ENCODE data around the gene TRUB1.

TRUB1 gene

GRCh38 chr10:114990586-114990985, 52.6 kb downstream of the TRUB1 start:
- no peak overlapping the region for H3K4me3 ChIP-seq (replicated peaks; ENCODE audit: low read depth, low read length)
- TF ChIP-seq, protein P1, sequence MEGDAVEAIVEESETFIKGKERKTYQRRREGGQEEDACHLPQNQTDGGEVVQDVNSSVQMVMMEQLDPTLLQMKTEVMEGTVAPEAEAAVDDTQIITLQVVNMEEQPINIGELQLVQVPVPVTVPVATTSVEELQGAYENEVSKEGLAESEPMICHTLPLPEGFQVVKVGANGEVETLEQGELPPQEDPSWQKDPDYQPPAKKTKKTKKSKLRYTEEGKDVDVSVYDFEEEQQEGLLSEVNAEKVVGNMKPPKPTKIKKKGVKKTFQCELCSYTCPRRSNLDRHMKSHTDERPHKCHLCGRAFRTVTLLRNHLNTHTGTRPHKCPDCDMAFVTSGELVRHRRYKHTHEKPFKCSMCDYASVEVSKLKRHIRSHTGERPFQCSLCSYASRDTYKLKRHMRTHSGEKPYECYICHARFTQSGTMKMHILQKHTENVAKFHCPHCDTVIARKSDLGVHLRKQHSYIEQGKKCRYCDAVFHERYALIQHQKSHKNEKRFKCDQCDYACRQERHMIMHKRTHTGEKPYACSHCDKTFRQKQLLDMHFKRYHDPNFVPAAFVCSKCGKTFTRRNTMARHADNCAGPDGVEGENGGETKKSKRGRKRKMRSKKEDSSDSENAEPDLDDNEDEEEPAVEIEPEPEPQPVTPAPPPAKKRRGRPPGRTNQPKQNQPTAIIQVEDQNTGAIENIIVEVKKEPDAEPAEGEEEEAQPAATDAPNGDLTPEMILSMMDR (IDR thresholded peaks at IDR 0.05; ENCODE audit: low read length, missing control alignments), result no peak
- DNase-seq (ENCODE audit: low read depth), result no peak

DNA sequence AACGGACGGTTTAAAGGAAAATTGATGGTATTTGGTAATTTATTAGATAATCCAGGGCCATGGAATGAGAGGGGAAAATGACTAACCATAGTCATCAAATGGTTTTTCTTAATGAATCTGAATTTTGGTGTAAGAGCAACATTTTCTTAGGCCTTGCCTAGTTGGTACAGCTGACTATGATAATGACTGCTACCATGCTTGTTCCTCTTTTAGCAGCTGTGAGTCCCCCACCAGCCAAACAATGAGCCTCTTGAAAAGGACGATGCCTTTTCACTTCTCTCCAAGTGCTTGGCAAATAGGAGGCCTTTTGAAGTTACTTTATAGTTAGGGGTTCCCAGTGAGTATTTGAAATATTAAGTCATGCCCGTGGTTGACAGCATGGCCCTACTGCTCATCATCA, 53.0 kb downstream of the TRUB1 start:
- no peak for DNase-seq (ENCODE audit: low read depth)
- TF ChIP-seq, protein P1 (IDR thresholded peaks at IDR 0.05; ENCODE audit: low read length, missing control alignments), result no peak

GRCh38 chr10:114992189-114992775, 54.3 kb downstream of the TRUB1 start:
- no peak for DNase-seq (ENCODE audit: low read depth)
- H3K4me3 ChIP-seq (replicated peaks; ENCODE audit: low read depth, low read length), result no peak overlapping the region
- TF ChIP-seq, protein P1 (IDR thresholded peaks at IDR 0.05; ENCODE audit: low read length, missing control alignments), result no peak

More for the DNA sequence above, 53.0 kb downstream of the TRUB1 start:
- no peak overlapping the region for H3K4me3 ChIP-seq (replicated peaks; ENCODE audit: low read depth, low read length)

- no peak overlapping the region for H3K4me3 ChIP-seq (replicated peaks; ENCODE audit: low read depth, low read length)
- no peak for DNase-seq (ENCODE audit: low read depth)
- TF ChIP-seq, protein P1 (IDR thresholded peaks at IDR 0.05; ENCODE audit: low read length, missing control alignments), result no peak
Measured at GRCh38 chr10:114995468-114996247, 57.7 kb downstream of the TRUB1 start.

DNA sequence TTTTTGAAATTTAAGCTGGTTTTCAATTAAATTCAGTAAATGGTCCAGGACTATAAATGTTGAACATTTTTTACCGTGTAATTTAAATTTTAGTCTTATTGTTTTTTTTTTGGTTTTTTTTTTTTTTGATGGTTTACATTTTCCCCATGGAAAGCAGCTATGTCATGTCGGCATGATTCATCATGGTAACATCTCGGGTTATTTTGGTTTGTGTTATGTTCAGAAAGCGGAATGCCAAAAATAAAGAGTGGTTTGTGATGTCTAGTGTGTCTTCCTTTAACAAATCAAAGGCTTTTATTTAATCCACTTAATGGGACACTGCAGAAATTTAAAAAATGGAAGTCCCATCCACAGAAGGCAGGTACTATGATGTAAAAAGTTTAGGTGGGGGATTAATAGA, 58.5 kb downstream of the TRUB1 start:
- TF ChIP-seq, protein P1 (IDR thresholded peaks at IDR 0.05; ENCODE audit: low read length, missing control alignments), result no peak
- no peak for DNase-seq (ENCODE audit: low read depth)
- no peak overlapping the region for H3K4me3 ChIP-seq (replicated peaks; ENCODE audit: low read depth, low read length)

GRCh38 chr10:114998993-114999392, 61.0 kb downstream of the TRUB1 start:
- TF ChIP-seq, protein P1 (IDR thresholded peaks at IDR 0.05; ENCODE audit: low read length, missing control alignments), result no peak
- no peak overlapping the region for H3K4me3 ChIP-seq (replicated peaks; ENCODE audit: low read depth, low read length)
- DNase-seq (ENCODE audit: low read depth), result no peak
